GOT3 (cell line): ENCODE data around the gene KIF26B.

Source experiments
- DNase-seq: peaks from one replicate; lab custom pipeline; 2025; ENCODE audit warnings: mixed read lengths; lab: John Stamatoyannopoulos, UW

The KIF26B gene

GRCh38 chr1:245566134-245566533, 411.3 kb downstream of the KIF26B start:
- no peak for DNase-seq

GRCh38 chr1:245566952-245567351, 412.2 kb downstream of the KIF26B start:
- no peak for DNase-seq

DNA sequence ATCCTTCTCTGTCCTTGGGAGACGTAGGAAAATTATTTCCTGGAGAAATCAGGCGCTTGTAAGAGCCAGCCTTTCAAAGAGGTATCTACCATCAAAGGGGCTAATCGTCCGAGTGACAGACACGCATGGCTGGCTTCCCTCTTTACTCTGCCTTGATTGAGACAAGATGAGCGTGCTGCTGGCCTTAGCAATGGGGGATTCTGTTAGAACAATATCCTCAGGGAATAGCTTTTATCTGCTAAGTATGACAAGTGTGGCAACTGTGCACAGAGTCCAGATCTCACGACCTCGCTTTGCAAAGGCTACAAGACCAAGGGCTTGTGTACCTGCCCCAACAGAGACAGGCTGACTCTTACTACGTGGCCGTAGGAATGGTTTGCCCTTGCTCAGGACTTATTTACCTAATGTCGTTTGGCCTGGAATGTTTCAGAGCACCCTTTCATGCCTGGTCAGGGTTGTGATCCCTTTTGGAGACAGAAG, 417.1 kb downstream of the KIF26B start:
- DNase-seq, result no peak

DNA sequence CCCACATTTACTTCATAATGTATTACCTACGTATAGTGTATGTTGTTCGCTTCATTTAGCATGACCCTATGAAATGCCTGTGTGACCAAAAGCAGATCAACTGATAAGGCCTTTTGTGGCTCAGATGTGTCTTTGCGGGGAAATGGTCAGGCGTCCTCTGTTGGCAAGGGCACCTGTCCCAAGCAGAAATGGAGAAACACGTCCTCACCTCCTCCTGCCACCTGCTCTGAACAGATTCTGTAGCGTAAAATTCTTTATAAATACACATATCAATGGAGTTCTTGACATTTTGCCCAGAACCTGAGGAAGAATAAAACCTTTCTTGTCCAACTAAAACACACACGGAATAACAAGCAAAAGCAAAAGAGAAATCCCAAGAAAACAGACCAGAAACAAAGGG, 417.9 kb downstream of the KIF26B start:
- no peak for DNase-seq

- no peak for DNase-seq
Observed at GRCh38 chr1:245575710-245576109, 420.9 kb downstream of the KIF26B start.

DNA sequence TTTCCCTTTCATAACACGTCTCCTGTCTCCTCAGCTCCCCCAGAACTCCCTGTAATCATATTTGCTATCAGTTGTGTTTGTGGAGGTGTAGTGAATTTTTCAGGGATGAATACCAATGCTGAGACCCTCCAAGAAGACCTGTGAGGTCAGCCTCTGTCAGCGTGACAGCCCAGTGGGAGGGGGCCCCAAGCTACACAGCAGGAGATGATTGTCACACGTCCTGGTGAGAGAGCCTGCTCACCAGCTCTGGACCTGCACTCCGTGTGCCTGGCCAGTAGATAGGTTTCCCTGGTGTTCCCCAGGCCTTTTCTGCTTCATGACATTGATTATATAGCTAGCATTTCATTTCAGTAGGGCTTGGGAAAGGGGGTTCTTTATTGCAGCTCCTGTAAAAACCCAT, 421.5 kb downstream of the KIF26B start:
- DNase-seq, result no peak

DNA sequence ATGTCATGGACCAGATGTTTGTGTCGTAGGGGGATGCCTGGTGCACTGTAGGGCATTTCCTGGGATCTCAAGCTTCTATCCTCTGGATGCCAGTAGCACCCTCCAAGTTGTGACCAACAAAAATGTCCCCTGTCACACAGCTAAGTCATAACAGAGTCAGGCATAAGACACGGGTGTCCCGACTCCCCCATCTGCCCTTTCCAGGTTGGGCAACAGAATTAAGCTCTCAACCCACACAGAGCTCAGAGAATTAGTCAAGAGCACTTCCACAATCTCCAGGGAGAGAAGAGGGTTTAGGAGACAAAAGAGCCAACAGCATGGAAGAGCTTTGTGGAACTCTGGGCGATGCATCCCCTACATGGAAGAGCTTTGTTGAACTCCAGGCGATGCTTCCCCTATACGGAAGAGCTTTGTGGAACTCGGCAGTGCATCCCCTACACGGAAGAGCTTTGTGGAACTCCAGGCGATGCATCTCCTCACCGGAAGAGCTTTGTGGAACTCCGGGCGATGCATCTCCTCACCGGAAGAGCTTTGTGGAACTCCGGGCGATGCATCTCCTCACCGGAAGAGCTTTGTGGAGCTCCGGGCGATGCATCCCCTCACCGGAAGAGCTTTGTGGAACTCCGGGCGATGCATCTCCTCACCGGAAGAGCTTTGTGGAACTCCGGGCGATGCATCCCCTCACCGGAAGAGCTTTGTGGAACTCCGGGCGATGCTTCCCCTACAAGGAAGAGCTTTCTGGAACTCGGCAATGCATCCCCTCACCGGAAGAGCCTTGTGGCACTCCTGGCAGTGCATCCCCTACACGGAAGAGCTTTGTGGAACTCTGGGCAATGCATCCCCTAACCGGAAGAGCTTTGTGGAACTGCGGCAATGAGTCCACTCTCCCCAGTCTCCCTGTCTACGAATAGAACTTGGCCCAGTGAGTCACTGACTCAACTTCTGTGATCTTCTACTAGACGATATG, 422.7 kb downstream of the KIF26B start:
- DNase-seq, result no peak

- no peak for DNase-seq
Observed at GRCh38 chr1:245578308-245578707, 423.5 kb downstream of the KIF26B start.

GRCh38 chr1:245578771-245579170, 424.0 kb downstream of the KIF26B start:
- DNase-seq, result no peak

DNA sequence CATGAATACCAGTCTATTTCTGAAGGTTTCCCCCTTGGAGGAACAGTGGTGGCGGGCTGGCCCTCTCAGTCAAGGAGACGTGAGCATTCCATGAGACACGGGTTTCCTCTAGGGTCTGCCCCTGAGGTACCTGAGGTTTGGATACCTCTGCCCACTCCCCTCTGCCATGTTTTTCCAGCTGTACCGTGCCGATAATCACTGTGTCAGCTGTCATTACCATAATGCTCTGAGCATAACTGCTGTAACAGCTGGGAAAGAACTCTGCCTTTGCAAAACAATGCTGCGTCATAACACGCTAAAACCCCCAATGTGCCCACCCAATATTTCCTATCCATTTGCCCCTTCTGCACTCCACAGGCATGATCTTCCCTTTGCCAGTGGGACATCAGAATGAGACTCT, 425.1 kb downstream of the KIF26B start:
- DNase-seq, result no peak

DNA sequence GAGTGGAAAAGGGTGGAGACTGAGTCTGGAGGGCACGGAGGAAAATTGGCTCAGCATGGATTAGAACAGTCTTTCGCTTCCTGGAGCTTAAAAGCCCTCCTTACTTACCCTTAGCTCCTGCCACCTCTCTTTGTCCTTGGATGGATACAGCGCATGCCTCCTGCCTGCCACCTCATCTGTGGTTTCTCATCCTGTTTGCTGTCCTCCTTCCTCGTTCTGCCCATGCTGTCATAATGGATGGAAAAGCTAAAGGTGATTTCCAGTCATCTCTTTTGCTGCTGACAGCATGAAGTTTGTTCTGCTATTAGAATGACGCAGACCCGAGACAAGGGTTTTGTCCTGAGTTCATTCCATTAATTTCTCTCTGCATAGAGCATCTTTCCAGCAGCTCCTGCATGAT, 425.9 kb downstream of the KIF26B start:
- no peak for DNase-seq

DNA sequence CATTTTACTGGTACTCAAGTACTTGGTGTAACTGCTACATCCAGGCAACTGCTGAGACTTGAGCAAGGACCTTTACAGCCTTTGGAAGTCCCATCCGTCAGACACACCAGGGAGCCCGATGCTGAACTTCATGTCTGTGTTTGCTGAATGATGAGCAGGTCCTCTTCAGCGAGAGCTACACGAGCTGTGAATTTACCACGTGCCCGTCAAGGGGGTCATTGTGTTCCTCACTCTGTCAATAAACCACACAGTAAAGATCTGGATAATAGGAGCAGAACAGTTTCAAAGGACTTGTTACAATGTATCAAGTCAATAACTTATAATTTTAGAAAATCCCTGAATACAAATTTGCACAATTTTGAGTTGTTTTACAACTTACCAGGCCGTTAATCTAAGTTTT, 427.2 kb downstream of the KIF26B start:
- DNase-seq, result no peak

- no peak for DNase-seq
Observed at GRCh38 chr1:245583081-245583480, 428.3 kb downstream of the KIF26B start.

DNA sequence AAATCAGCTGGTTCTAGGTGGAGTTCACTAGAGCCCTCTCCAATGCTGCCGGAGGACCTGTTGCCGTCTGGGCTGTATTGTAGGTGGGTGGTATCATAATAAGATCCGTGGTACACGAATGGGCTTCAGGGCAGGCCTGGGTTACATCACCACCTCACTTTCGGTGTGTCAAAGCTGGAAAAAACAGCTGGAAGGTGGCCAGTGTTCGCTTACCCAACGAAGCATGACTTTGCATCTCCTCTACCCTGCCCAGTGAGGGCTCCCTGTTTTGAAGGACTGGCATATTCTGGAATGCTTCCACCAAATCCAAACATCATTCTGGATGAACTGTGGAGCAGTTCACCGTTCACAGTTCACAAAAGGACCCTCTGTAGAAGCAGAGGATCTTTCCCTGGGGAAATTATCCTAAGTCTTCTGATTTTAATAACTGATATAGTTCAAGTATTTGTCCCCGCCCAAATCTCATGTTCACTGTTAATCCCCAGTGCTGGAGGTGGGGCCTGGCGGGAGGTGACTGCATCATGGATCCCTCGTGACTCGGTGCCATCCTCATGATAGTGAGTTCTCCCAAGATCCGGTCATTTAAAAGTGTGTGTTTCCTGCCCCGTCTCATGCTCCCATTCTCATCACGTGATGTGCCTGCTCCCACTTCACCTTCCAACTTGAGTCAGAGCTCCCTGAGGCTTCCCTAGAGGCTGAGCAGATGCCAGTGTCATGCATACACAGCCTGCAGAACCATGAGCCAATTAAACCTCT, 429.0 kb downstream of the KIF26B start:
- DNase-seq, result no peak

GRCh38 chr1:245585252-245585959, 430.6 kb downstream of the KIF26B start:
- DNase-seq, result no peak

DNA sequence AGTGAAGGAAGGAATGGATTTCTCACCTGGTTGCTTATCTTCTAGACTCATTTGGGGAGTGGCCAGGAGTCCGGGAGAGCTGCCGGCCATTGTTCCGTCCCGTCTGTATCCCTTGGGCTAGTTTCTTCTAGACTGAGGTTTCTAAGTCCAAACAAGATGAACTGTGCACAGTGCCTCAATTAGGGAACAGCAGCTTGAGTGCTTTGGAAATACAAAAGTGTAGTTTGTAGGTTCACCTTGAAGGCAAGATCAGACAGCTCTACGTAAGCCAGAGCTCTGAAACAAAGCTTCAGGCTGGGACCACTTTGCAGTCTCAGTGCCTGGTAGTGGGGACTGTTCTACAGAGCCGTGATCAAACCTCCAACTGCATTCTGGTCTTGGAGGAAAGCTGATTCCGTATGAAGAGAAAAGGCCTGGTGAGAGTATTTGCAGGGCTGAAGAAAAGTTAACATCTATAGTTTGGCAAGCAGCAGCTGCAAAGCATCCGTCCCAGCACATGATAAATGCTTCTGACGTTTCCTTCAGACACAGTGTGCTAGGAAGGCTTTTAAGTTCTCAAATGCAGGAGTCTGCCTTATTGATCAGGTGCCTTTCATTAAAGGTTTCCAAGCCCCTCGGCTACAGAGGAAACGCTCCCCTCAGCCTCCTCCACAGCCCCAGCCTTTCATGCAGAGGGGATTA, 432.8 kb downstream of the KIF26B start:
- DNase-seq, result no peak

DNA sequence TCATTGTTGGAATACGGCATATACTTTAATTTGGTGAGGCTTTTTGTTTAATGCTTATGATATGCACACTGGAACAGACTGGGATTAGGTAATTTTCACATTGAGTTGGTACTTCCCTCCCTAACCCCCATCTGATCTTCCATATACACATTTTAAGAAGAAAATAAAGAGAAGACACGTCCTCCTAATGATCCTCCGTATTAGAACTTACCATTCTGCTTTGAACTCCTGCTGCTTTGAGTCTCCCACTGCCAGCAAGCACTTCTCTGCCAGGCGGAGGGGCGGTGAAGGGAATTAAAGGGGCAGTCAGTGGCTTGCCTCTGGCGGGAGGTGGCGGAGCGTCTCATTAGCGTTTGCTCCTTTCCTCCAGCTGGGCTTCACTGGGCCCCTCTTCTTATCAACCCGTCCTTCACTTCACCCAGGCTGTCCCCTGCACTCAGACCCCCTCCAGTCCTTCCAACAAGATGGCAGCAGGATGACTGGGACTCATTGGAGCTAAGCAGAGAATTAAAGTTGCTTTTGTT, 433.4 kb downstream of the KIF26B start:
- no peak for DNase-seq

- no peak for DNase-seq
Observed at GRCh38 chr1:245589316-245589715, 434.5 kb downstream of the KIF26B start.

- DNase-seq, result no peak
Observed at GRCh38 chr1:245589906-245590305, 435.1 kb downstream of the KIF26B start.

- no peak for DNase-seq
Observed at GRCh38 chr1:245590726-245591125, 435.9 kb downstream of the KIF26B start.
